GM19043 (cell line): ENCODE results near the gene MINDY4.

Experiments used
- ATAC-seq: cut with Tn5 transposase; IDR thresholded peaks from one replicate; pipeline ENCODE4 v1.9.1; 2021; ENCODE audit warnings: low read depth; ENCODE audit not compliant: unreplicated experiment

MINDY4 gene

GRCh38 chr7:30937416-30937815 lies 166.2 kb downstream of the MINDY4 start:
- no peak for ATAC-seq

GRCh38 chr7:30938435-30939316 lies 167.5 kb downstream of the MINDY4 start:
- peak; percentile 86 for ATAC-seq

GRCh38 chr7:30941582-30942323 lies 170.5 kb downstream of the MINDY4 start:
- ATAC-seq, result no peak
